ENCODE data around the gene TNFRSF25. TPM values are rescaled to one million over a fixed set of nuclear protein-coding genes. Genes with fewer than 3 reads are reported as not detected.

Gene TNFRSF25
- total and polyA plus RNA-seq, 9 of the 15 experiments (the other 6 are each of a cell fraction or from before 2014, with no cell fraction given) = 0.24 to 0.49 TPM; not detected in 7

GRCh38 chr1:6472391-6472790, 6.4 kb upstream of the TNFRSF25 start:
- Histone ChIP-seq H3K27me3 (ENCODE audit: control insufficient read depth in 2 of 2, insufficient read depth in 2 of 2, low read length in 2 of 2) (peaks cover 34 to 76% of the 10 kb centered on the region in 2 experiments), H3K4me2 (ENCODE audit: insufficient read depth, low read length) (no peak overlapping the region), H3K27ac (ENCODE audit: extremely low read depth, low read depth, low read length) (no peak overlapping the region), H3K9me1 (ENCODE audit: control insufficient read depth, insufficient read depth, low read length) (peaks cover 2% of the 10 kb centered on the region), H4K20me1 (replicated peaks; ENCODE audit: control insufficient read depth, insufficient read depth, low read length) (peaks cover 45% of the 10 kb centered on the region), H3K4me1 (replicated peaks in 1 of 2; ENCODE audit: control insufficient read depth in 2 of 2, insufficient read depth in 2 of 2, low read length in 2 of 2) (peaks cover 10 to 69% of the 10 kb centered on the region in 2 experiments; a peak in 4 of 5 replicates), H2AFZ (ENCODE audit: low read depth, low read length) (no peak overlapping the region), H3K9ac (ENCODE audit: insufficient read depth in 1 of 2, low read depth in 2 of 2, low read length in 2 of 2) (no peak overlapping the region), H3K4me3 (no peak overlapping the region), H3K9me3 (replicated peaks; ENCODE audit: control insufficient read depth, insufficient read depth, low read depth, low read length) (no peaks in the 10 kb centered on the region), H3K79me2 (ENCODE audit: control insufficient read depth, insufficient read depth, low read length) (no peaks in the 10 kb centered on the region), H3K36me3 (ENCODE audit: control insufficient read depth, insufficient read depth, low read length) (no peaks in the 10 kb centered on the region)
- no TSS peak for BruUV-seq (replicated peaks)
- 1% methylated on average over 10 of the region's 10 CpGs for WGBS (ENCODE audit: insufficient coverage, low coverage, missing lambda C conversion rate)
- intact Hi-C loops (cut with micrococcal nuclease) = loop anchor here (5.0 kb wide), 1 partner anchor 65 kb away; no protein-coding TSS in a partner anchor
- FAIRE-seq (peak; percentile 75), ATAC-seq (peak; percentile 71), DNase-seq (ENCODE audit: extremely low read depth in 1 of 4, low spot score in 3 of 4) (peak; percentile 75 to 78 (median 78))
- in situ Hi-C loops (cut with MboI) = loop anchor here (5.0 kb wide), 1 partner anchor 60 kb away; no protein-coding TSS in a partner anchor
- CTCF ChIA-PET (ENCODE audit: low intra/inter-chr PET ratio) = interaction anchor here (0.9 kb wide), 1 partner anchor 124 kb away, joined by 4 read pairs; no protein-coding TSS in a partner anchor
- POLR2A ChIA-PET = interaction anchor here (0.5 to 1.1 kb wide), 5 partner anchors 8 to 236 kb away, joined by 3 to 6 read pairs (median 3); partner anchors contain the start of genes ACOT7 and ICMT
- TF ChIP-seq BCLAF1 (IDR thresholded peaks at IDR 0.05; ENCODE audit: borderline replicate concordance in 1 of 2, control insufficient read depth in 1 of 2, low read depth in 2 of 2, low read length in 1 of 2) (no peak), RB1 (IDR thresholded peaks at IDR 0.05; ENCODE audit: low read depth) (no peak), MCM3 (IDR thresholded peaks at IDR 0.05) (no peak), ZNF785 (CRISPR knock-in tag; IDR thresholded peaks at IDR 0.05) (no peak), GATAD2A (IDR thresholded peaks at IDR 0.05) (no peak), TFAP4 (CRISPR knock-in tag; IDR thresholded peaks at IDR 0.05; ENCODE audit: borderline replicate concordance) (0 out of 2 replicates have a peak, but pooled peaks have one; percentile 37), ZBTB9 (CRISPR knock-in tag; IDR thresholded peaks at IDR 0.05) (no peak), TCF3 (CRISPR knock-in tag; IDR thresholded peaks at IDR 0.05) (no peak), RERE (CRISPR knock-in tag; IDR thresholded peaks at IDR 0.05; ENCODE audit: borderline replicate concordance) (no peak)
